ELF-1 (cell line): Measurements from ENCODE around the gene SV2C.
"Not testable (repeated sequence)": the region's sequence is repeated elsewhere in the genome, so short reads cannot be mapped to it uniquely, and the experiment has no call there.

Experiments
- DNase-seq: peaks from one replicate; pipeline ENCODE4 v3.0.0-alpha.2; 2016; ENCODE audit warnings: low read depth, low spot score

Gene SV2C

GRCh38 chr5:76336253-76336809, 253.1 kb downstream of the SV2C start:
- DNase-seq: not testable (repeated sequence)

GRCh38 chr5:76337953-76338451, 254.8 kb downstream of the SV2C start:
- DNase-seq: peak; percentile 97

- DNase-seq: no peak
Observed at GRCh38 chr5:76339919-76340318, 256.7 kb downstream of the SV2C start.

GRCh38 chr5:76341651-76342334, 258.6 kb downstream of the SV2C start:
- DNase-seq: no peak

- no peak for DNase-seq
Observed at GRCh38 chr5:76342474-76342873, 259.3 kb downstream of the SV2C start.

GRCh38 chr5:76345582-76345981, 262.4 kb downstream of the SV2C start:
- DNase-seq: no peak

GRCh38 chr5:76351176-76351575, 268.0 kb downstream of the SV2C start:
- no peak for DNase-seq

GRCh38 chr5:76351577-76351976, 268.4 kb downstream of the SV2C start:
- DNase-seq: no peak

- peak; percentile 64 for DNase-seq
Observed at GRCh38 chr5:76356887-76357286, 273.7 kb downstream of the SV2C start.

- DNase-seq: no peak
Observed at GRCh38 chr5:76363352-76364225, 280.4 kb downstream of the SV2C start.

- DNase-seq: no peak
Observed at GRCh38 chr5:76364226-76364589, 281.0 kb downstream of the SV2C start.

- DNase-seq: no peak
Observed at GRCh38 chr5:76365561-76365960, 282.4 kb downstream of the SV2C start.

- no peak for DNase-seq
Observed at GRCh38 chr5:76366596-76366995, 283.4 kb downstream of the SV2C start.

GRCh38 chr5:76367623-76368371, 284.6 kb downstream of the SV2C start:
- peak; percentile 40 for DNase-seq

GRCh38 chr5:76368941-76369340, 285.8 kb downstream of the SV2C start:
- DNase-seq: no peak

- not testable (repeated sequence) for DNase-seq
Observed at GRCh38 chr5:76369668-76370067, 286.5 kb downstream of the SV2C start.

GRCh38 chr5:76371960-76372322, 288.8 kb downstream of the SV2C start:
- no peak for DNase-seq

GRCh38 chr5:76372323-76373054, 289.3 kb downstream of the SV2C start:
- peak; percentile 81 for DNase-seq

GRCh38 chr5:76376148-76376865, 293.1 kb downstream of the SV2C start:
- no peak for DNase-seq

GRCh38 chr5:76376866-76377230, 293.7 kb downstream of the SV2C start:
- no peak for DNase-seq

- DNase-seq: no peak
Observed at GRCh38 chr5:76378355-76378754, 295.2 kb downstream of the SV2C start.
